Adipocyte (in vitro differentiated cells): Measurements from ENCODE around the gene RBMS3.
A peak's percentile ranks its signal among the peaks of the same experiment; 100 is the strongest.

Source experiments
- DNase-seq: peaks from one replicate; pipeline ENCODE4 v3.0.0-alpha.2; 2015; ENCODE audit warnings: low read depth
- H3K27me3 ChIP-seq: replicated peaks from 2 replicates; pipeline ENCODE4 v1.7.0; 2013; ENCODE audit warnings: mild to moderate bottlenecking, low read length, moderate library complexity; ENCODE audit not compliant: control insufficient read depth, insufficient read depth
- H3K36me3 ChIP-seq: 2 replicates; pipeline ENCODE4 v1.7.0; 2013; ENCODE audit warnings: low read length, mild to moderate bottlenecking, moderate library complexity; ENCODE audit not compliant: control insufficient read depth, insufficient read depth, severe bottlenecking
- H3K4me1 ChIP-seq: 2 replicates; pipeline ENCODE4 v1.7.0; 2013; ENCODE audit warnings: mild to moderate bottlenecking, low read length, moderate library complexity; ENCODE audit not compliant: control insufficient read depth, insufficient read depth
- H3K4me3 ChIP-seq: 2 replicates; pipeline ENCODE4 v1.7.0; 2013; ENCODE audit warnings: mild to moderate bottlenecking, low read length, moderate library complexity
- H3K9ac ChIP-seq: 2 replicates; pipeline ENCODE4 v1.7.0; 2013; ENCODE audit warnings: mild to moderate bottlenecking, low read length, moderate library complexity
- H3K9me3 ChIP-seq: 2 replicates; pipeline ENCODE4 v1.7.0; 2013; ENCODE audit warnings: mild to moderate bottlenecking, low read length, moderate library complexity; ENCODE audit not compliant: control insufficient read depth

Gene RBMS3

GRCh38 chr3:29279286-29279685, 1.6 kb upstream of the RBMS3 start:
- no peaks in the 10 kb centered on the region for H3K9me3 ChIP-seq
- peak; percentile 20 for DNase-seq
- peak overlapping the region; percentile 95 for H3K9ac ChIP-seq
- peak overlapping the region; percentile 91 for H3K4me3 ChIP-seq
- H3K4me1 ChIP-seq = peaks cover 19% of the 10 kb centered on the region
- no peaks in the 10 kb centered on the region for H3K27me3 ChIP-seq
- no peaks in the 10 kb centered on the region for H3K36me3 ChIP-seq

- peak; percentile 9 for DNase-seq
- Histone ChIP-seq H3K9me3 (no peaks in the 10 kb centered on the region), H3K27me3 (no peaks in the 10 kb centered on the region), H3K4me1 (peaks cover 21% of the 10 kb centered on the region), H3K9ac (peak overlapping the region; percentile 95), H3K36me3 (no peaks in the 10 kb centered on the region), H3K4me3 (peak overlapping the region; percentile 91)
Measured at GRCh38 chr3:29279806-29280205, 1.1 kb upstream of the RBMS3 start.

GRCh38 chr3:29281094-29281343, 148 bp downstream of the RBMS3 start:
- no peak for DNase-seq
- no peaks in the 10 kb centered on the region for H3K36me3 ChIP-seq
- peak overlapping the region; percentile 91 for H3K4me3 ChIP-seq
- H3K9me3 ChIP-seq = no peaks in the 10 kb centered on the region
- peaks cover 25% of the 10 kb centered on the region for H3K4me1 ChIP-seq
- H3K9ac ChIP-seq = peak overlapping the region; percentile 95
- H3K27me3 ChIP-seq = no peaks in the 10 kb centered on the region

- H3K4me1 ChIP-seq = peaks cover 31% of the 10 kb centered on the region
- no peaks in the 10 kb centered on the region for H3K27me3 ChIP-seq
- H3K4me3 ChIP-seq = peak overlapping the region; percentile 91
- DNase-seq = peak; percentile 63
- no peaks in the 10 kb centered on the region for H3K9me3 ChIP-seq
- H3K9ac ChIP-seq = peak overlapping the region; percentile 95
- no peaks in the 10 kb centered on the region for H3K36me3 ChIP-seq
Measured at GRCh38 chr3:29281344-29282241, 722 bp downstream of the RBMS3 start.

GRCh38 chr3:29282427-29283230, 1.8 kb downstream of the RBMS3 start:
- peak; percentile 61 for DNase-seq
- no peaks in the 10 kb centered on the region for H3K36me3 ChIP-seq
- no peaks in the 10 kb centered on the region for H3K9me3 ChIP-seq
- H3K27me3 ChIP-seq = no peaks in the 10 kb centered on the region
- H3K4me1 ChIP-seq = peaks cover 41% of the 10 kb centered on the region
- H3K4me3 ChIP-seq = peak overlapping the region; percentile 91
- peak overlapping the region; percentile 95 for H3K9ac ChIP-seq

GRCh38 chr3:29283231-29284119, 2.6 kb downstream of the RBMS3 start:
- H3K27me3 ChIP-seq = no peaks in the 10 kb centered on the region
- peak overlapping the region; percentile 95 for H3K9ac ChIP-seq
- H3K9me3 ChIP-seq = no peaks in the 10 kb centered on the region
- peak; percentile 52 for DNase-seq
- peaks cover 49% of the 10 kb centered on the region for H3K4me1 ChIP-seq
- H3K36me3 ChIP-seq = no peaks in the 10 kb centered on the region
- H3K4me3 ChIP-seq = peak overlapping the region; percentile 91

- Histone ChIP-seq H3K9ac (peak overlapping the region; percentile 95), H3K9me3 (no peaks in the 10 kb centered on the region), H3K4me1 (peaks cover 52% of the 10 kb centered on the region), H3K27me3 (no peaks in the 10 kb centered on the region), H3K4me3 (peak overlapping the region; percentile 91), H3K36me3 (no peaks in the 10 kb centered on the region)
- peak; percentile 44 for DNase-seq
Measured at GRCh38 chr3:29284497-29284896, 3.6 kb downstream of the RBMS3 start.

- Histone ChIP-seq H3K36me3 (no peaks in the 10 kb centered on the region), H3K4me1 (peaks cover 51% of the 10 kb centered on the region), H3K27me3 (no peaks in the 10 kb centered on the region), H3K4me3 (peak overlapping the region; percentile 82), H3K9me3 (no peaks in the 10 kb centered on the region), H3K9ac (peak overlapping the region; percentile 84)
- DNase-seq = peak; percentile 54
Measured at GRCh38 chr3:29285471-29286071, 4.7 kb downstream of the RBMS3 start.

GRCh38 chr3:29286478-29287240, 5.8 kb downstream of the RBMS3 start:
- H3K4me3 ChIP-seq = peak overlapping the region; percentile 82

GRCh38 chr3:29290596-29290995, 9.7 kb downstream of the RBMS3 start:
- H3K9me3 ChIP-seq = no peaks in the 10 kb centered on the region
- peaks cover 16% of the 10 kb centered on the region for H3K36me3 ChIP-seq
- peaks cover 76% of the 10 kb centered on the region for H3K4me1 ChIP-seq
- H3K9ac ChIP-seq = no peak overlapping the region
- peak overlapping the region; percentile 15 for H3K4me3 ChIP-seq
- no peak for DNase-seq
- no peaks in the 10 kb centered on the region for H3K27me3 ChIP-seq

More at GRCh38 chr3:29286478-29287240, 5.8 kb downstream of the RBMS3 start:
- Histone ChIP-seq H3K9ac (peak overlapping the region; percentile 84), H3K36me3 (peaks cover 2% of the 10 kb centered on the region), H3K27me3 (no peaks in the 10 kb centered on the region), H3K4me1 (peaks cover 62% of the 10 kb centered on the region), H3K9me3 (no peaks in the 10 kb centered on the region)
- peak; percentile 88 for DNase-seq
